ENCODE data around the gene FXYD5. TPM values are rescaled to one million over a fixed set of nuclear protein-coding genes. Genes with fewer than 3 reads are reported as not detected.

FXYD5 gene
- total RNA-seq, 1 experiment from 2014 or later = 12.7 TPM

DNA sequence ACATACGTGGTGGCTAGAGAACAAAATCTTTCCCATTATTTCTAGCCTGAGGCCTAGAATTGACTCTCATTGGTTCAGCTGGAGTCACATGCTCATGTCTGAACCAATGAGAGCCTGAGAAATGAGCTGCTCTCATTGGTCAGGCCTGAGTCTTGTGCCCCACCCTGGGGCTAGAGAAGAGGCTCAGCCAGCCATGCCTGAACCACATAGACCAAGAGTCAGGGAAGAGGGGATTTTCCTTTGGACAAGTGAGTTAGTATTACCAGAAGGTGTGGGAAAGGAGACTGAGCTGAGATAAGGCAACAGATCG lies 6.9 kb downstream of the FXYD5 start:
- ChIA-PET POLR2A (ENCODE audit: low non-redundant PET) (no interaction called here), CTCF (no interaction called here)
- Histone ChIP-seq H3K9me3 (ENCODE audit: low read depth, low read length, poor library complexity, severe bottlenecking) (peaks cover 5% of the 10 kb centered on the region), H3K4me3 (ENCODE audit: low read depth, low read length, poor library complexity, severe bottlenecking) (no peak overlapping the region), H3K36me3 (ENCODE audit: insufficient read depth, low read length, poor library complexity, severe bottlenecking) (no peaks in the 10 kb centered on the region), H3K27me3 (replicated peaks; ENCODE audit: insufficient read depth, low read depth, low read length, poor library complexity) (no peaks in the 10 kb centered on the region), H3K27ac (ENCODE audit: low read depth, low read length, poor library complexity, severe bottlenecking) (no peak overlapping the region), H3K4me1 (ENCODE audit: insufficient read depth, low read length, poor library complexity, severe bottlenecking) (no peaks in the 10 kb centered on the region)
- intact Hi-C loops (cut with micrococcal nuclease; ENCODE audit: unreplicated experiment) = no loop called here
- TF ChIP-seq, protein P1, sequence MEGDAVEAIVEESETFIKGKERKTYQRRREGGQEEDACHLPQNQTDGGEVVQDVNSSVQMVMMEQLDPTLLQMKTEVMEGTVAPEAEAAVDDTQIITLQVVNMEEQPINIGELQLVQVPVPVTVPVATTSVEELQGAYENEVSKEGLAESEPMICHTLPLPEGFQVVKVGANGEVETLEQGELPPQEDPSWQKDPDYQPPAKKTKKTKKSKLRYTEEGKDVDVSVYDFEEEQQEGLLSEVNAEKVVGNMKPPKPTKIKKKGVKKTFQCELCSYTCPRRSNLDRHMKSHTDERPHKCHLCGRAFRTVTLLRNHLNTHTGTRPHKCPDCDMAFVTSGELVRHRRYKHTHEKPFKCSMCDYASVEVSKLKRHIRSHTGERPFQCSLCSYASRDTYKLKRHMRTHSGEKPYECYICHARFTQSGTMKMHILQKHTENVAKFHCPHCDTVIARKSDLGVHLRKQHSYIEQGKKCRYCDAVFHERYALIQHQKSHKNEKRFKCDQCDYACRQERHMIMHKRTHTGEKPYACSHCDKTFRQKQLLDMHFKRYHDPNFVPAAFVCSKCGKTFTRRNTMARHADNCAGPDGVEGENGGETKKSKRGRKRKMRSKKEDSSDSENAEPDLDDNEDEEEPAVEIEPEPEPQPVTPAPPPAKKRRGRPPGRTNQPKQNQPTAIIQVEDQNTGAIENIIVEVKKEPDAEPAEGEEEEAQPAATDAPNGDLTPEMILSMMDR (conservative IDR thresholded peaks at IDR 0.05; ENCODE audit: low read depth, low read length) = no peak
- no peak for TF ChIP-seq EZH2 (IDR thresholded peaks at IDR 0.05; ENCODE audit: borderline replicate concordance, low read depth, low read length, poor library complexity, severe bottlenecking)
- no peak for DNase-seq (ENCODE audit: low spot score)
- BruUV-seq (replicated peaks) = no TSS peak

DNA sequence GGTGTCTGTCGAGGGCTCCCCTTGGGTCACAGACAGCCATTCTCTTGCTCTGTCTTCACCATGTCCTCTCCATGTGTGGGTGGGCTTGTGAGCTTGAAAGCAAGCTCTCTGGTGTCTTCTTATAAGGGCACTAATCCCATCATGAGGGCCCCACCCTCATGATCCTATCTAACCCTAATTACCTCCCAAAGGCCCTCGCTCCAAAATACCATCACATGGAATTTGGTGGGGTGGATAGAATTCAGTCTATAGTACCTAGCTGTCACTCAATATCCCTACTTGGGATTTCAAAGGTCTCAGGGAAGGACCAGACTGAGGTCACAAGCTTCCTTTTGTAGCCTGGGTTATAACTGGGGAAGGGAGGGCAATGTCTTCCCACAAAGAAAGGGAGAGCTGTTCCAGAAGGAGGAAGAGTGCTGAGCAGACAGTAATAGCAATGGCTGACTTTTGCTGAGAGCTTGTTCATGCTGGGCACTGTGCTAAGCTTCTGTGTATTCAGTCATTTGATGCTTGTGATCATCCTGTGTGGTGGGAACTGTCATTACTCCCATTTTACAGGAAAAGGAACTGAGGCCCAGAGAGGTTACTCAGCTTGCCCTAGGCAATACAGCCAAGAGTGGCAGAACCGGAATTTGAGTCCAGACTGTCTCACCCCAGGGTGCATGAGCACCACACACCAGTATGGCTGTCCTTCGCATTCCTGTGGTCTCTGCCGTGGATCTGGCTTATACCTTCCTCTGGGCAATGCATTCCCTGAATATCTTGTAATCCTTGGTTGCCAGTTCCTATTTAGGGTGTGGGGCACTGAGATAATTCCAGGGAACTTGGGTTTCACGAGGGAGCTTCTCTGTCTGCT lies 8.2 kb downstream of the FXYD5 start:
- no TSS peak for BruUV-seq (replicated peaks)

DNA sequence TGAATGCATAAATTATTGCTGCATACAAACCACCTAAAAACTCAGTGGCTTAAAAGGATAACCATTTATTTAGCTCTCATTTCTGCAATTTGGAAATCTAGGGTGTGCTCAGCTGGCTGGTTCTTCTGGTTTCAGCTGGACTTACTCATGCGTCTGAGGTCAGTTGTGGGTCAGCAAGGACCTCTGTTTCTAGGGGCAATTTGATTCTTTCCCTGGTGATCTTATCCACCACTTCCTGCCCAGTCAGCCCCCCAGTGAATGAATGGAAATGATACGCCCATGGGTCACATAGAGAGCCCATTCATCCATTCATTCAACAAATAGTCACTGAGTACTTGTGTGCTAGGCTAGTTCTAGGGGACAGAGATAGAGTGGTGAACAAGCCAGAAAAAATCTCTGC lies 9.9 kb downstream of the FXYD5 start:
- intact Hi-C loops (cut with micrococcal nuclease; ENCODE audit: unreplicated experiment) = no loop called here
- H3K27me3 ChIP-seq (replicated peaks; ENCODE audit: insufficient read depth, low read depth, low read length, poor library complexity) = no peaks in the 10 kb centered on the region
- POLR2A ChIA-PET (ENCODE audit: low non-redundant PET) = no interaction called here
- H3K4me3 ChIP-seq (ENCODE audit: low read depth, low read length, poor library complexity, severe bottlenecking) = no peak overlapping the region
- no peak overlapping the region for H3K27ac ChIP-seq (ENCODE audit: low read depth, low read length, poor library complexity, severe bottlenecking)
- H3K36me3 ChIP-seq (ENCODE audit: insufficient read depth, low read length, poor library complexity, severe bottlenecking) = no peaks in the 10 kb centered on the region
- peaks cover 5% of the 10 kb centered on the region for H3K9me3 ChIP-seq (ENCODE audit: low read depth, low read length, poor library complexity, severe bottlenecking)
- H3K4me1 ChIP-seq (ENCODE audit: insufficient read depth, low read length, poor library complexity, severe bottlenecking) = no peaks in the 10 kb centered on the region
- TF ChIP-seq, protein P1 (conservative IDR thresholded peaks at IDR 0.05; ENCODE audit: low read depth, low read length) = no peak
- TF ChIP-seq EZH2 (IDR thresholded peaks at IDR 0.05; ENCODE audit: borderline replicate concordance, low read depth, low read length, poor library complexity, severe bottlenecking) = no peak
- CTCF ChIA-PET = no interaction called here
- BruUV-seq (replicated peaks) = no TSS peak
- no peak for DNase-seq (ENCODE audit: low spot score)

More for the DNA sequence above, 8.2 kb downstream of the FXYD5 start:
- peaks cover 5% of the 10 kb centered on the region for H3K9me3 ChIP-seq (ENCODE audit: low read depth, low read length, poor library complexity, severe bottlenecking)
- H3K27ac ChIP-seq (ENCODE audit: low read depth, low read length, poor library complexity, severe bottlenecking) = no peak overlapping the region
- no peak for DNase-seq (ENCODE audit: low spot score)
- ChIA-PET CTCF (no interaction called here), POLR2A (ENCODE audit: low non-redundant PET) (no interaction called here)
- no peaks in the 10 kb centered on the region for H3K27me3 ChIP-seq (replicated peaks; ENCODE audit: insufficient read depth, low read depth, low read length, poor library complexity)
- TF ChIP-seq EZH2 (IDR thresholded peaks at IDR 0.05; ENCODE audit: borderline replicate concordance, low read depth, low read length, poor library complexity, severe bottlenecking) = no peak
- TF ChIP-seq, protein P1 (conservative IDR thresholded peaks at IDR 0.05; ENCODE audit: low read depth, low read length) = no peak
- no peaks in the 10 kb centered on the region for H3K4me1 ChIP-seq (ENCODE audit: insufficient read depth, low read length, poor library complexity, severe bottlenecking)
- H3K4me3 ChIP-seq (ENCODE audit: low read depth, low read length, poor library complexity, severe bottlenecking) = no peak overlapping the region
- no peaks in the 10 kb centered on the region for H3K36me3 ChIP-seq (ENCODE audit: insufficient read depth, low read length, poor library complexity, severe bottlenecking)
- intact Hi-C loops (cut with micrococcal nuclease; ENCODE audit: unreplicated experiment) = no loop called here

Data from A673 (cell line).